Suprapubic skin (tissue), 4 donors: ENCODE data around the gene OGDHL. TPM values are rescaled to one million over a fixed set of nuclear protein-coding genes. Genes with fewer than 3 reads are reported as not detected.
A peak's percentile ranks its signal among the peaks of the same experiment; 100 is the strongest.

ENCODE experiments used
- DNase-seq, 2 donors: peaks; one replicate each; pipeline ENCODE4 v3.0.0-alpha.2; 2019; ENCODE audit warnings: low spot score in 2 of 2
- H3K27ac ChIP-seq: fragments of 200-600 bp; sonication (generic); one replicate; pipeline ENCODE4 v1.5.1; 2019
- H3K27me3 ChIP-seq: fragments of 200-600 bp; sonication (generic); one replicate; pipeline ENCODE4 v1.5.1; 2019
- H3K36me3 ChIP-seq: fragments of 200-600 bp; sonication (generic); one replicate; pipeline ENCODE4 v1.5.1; 2019
- H3K4me1 ChIP-seq: fragments of 200-600 bp; sonication (generic); one replicate; pipeline ENCODE4 v1.5.1; 2019
- H3K4me3 ChIP-seq: fragments of 200-600 bp; sonication (generic); one replicate; pipeline ENCODE4 v1.5.1; 2019; ENCODE audit warnings: mild to moderate bottlenecking
- H3K9me3 ChIP-seq: fragments of 200-600 bp; sonication (generic); one replicate; pipeline ENCODE4 v1.5.1; 2019
- EP300 ChIP-seq: sonication (generic); formaldehyde crosslinking; IDR thresholded peaks from one replicate; pipeline ENCODE4 v1.6.1; 2017; ENCODE audit warnings: antibody characterized with exemption
- POLR2A ChIP-seq, 2 donors: fragments of 450-650 bp; IDR thresholded peaks; one replicate each; pipeline ENCODE4 v1.6.1; 2017; ENCODE audit warnings: antibody characterized with exemption in 2 of 2, mild to moderate bottlenecking in 2 of 2, moderate library complexity in 2 of 2
- POLR2AphosphoS5 ChIP-seq, 3 donors: sonication (generic); formaldehyde crosslinking; IDR thresholded peaks; one replicate each; pipeline ENCODE4 v1.6.1; 2017; ENCODE audit warnings: antibody characterized with exemption in 3 of 3
- WGBS: methylation state at CpG from one replicate; pipeline ENCODE4 v1.1.5; 2018; 5-methylcytosine and 5-hydroxymethylcytosine counted together
- total RNA-seq, 4 donors: library from RNA; depleted of rRNA; stranded (reverse); fragments of >200 nt; gene quantifications; one replicate each; pipeline ENCODE4 v1.1.0, GENCODE V29; 2016
- TF ChIP-seq, protein P1 (sequence below), 2 donors: fragments of 200-600 bp in 1 of 2; fragments of 450-650 bp in 1 of 2; sonication (generic) in 1 of 2; IDR thresholded peaks; one replicate each; pipeline ENCODE4 v1.5.1; 2016 to 2019; ENCODE audit warnings: antibody characterized with exemption in 2 of 2, mild to moderate bottlenecking in 1 of 2, moderate library complexity in 1 of 2

Gene OGDHL
- total RNA-seq, 4 donors from 2014 or later: 0.18 TPM; not detected in 3

DNA sequence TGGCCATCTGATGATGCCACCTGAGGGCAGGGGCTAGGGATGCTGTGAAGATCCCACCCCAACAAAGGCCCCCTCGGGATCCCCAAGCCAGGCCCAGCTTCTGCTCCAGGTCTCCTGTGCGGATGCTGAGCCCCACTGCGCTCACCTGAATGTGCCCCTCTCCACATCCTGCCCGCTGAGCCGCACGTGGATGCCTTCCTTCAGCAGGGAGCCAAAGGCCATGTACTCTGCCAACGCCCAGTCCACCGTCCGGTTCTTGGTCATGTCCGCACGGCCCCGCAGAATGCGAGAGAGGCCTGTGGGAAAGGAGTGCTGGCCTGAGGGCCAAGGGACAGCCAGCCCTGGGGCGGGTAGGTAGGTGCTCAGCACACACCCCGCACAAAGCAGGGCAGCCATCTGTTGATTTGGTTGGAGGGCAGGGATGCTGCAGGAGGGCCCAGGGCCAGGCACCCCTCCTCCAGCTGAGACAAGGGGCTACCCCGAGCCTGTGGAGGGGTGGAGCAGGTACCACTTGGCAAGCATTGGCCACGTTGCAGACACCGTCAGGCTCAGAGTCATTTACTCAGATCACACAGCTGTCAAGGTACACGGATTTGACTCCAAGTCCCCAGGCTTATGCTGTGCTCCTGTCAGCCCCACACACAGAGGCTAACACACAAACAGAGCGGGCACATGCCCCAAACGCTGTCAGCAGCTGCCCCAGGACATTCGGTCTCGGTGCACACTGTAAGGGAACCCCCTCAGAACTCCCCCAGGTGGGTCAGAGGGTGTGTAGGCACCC, 19.2 kb downstream of the OGDHL start:
- Histone ChIP-seq H3K4me1 (no peaks in the 10 kb centered on the region), H3K9me3 (no peaks in the 10 kb centered on the region), H3K27ac (no peak overlapping the region), H3K27me3 (no peaks in the 10 kb centered on the region), H3K4me3 (no peak overlapping the region), H3K36me3 (no peaks in the 10 kb centered on the region)
- TF ChIP-seq POLR2AphosphoS5 (IDR thresholded peaks at IDR 0.05) (no peak), POLR2A (IDR thresholded peaks at IDR 0.05) (no peak), EP300 (no peak)
- TF ChIP-seq, protein P1, sequence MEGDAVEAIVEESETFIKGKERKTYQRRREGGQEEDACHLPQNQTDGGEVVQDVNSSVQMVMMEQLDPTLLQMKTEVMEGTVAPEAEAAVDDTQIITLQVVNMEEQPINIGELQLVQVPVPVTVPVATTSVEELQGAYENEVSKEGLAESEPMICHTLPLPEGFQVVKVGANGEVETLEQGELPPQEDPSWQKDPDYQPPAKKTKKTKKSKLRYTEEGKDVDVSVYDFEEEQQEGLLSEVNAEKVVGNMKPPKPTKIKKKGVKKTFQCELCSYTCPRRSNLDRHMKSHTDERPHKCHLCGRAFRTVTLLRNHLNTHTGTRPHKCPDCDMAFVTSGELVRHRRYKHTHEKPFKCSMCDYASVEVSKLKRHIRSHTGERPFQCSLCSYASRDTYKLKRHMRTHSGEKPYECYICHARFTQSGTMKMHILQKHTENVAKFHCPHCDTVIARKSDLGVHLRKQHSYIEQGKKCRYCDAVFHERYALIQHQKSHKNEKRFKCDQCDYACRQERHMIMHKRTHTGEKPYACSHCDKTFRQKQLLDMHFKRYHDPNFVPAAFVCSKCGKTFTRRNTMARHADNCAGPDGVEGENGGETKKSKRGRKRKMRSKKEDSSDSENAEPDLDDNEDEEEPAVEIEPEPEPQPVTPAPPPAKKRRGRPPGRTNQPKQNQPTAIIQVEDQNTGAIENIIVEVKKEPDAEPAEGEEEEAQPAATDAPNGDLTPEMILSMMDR (IDR thresholded peaks at IDR 0.05): no peak
- peak in 1 of 2 donors; percentile 76 for DNase-seq
- 81% methylated on average over 11 of the region's 23 CpGs for WGBS

DNA sequence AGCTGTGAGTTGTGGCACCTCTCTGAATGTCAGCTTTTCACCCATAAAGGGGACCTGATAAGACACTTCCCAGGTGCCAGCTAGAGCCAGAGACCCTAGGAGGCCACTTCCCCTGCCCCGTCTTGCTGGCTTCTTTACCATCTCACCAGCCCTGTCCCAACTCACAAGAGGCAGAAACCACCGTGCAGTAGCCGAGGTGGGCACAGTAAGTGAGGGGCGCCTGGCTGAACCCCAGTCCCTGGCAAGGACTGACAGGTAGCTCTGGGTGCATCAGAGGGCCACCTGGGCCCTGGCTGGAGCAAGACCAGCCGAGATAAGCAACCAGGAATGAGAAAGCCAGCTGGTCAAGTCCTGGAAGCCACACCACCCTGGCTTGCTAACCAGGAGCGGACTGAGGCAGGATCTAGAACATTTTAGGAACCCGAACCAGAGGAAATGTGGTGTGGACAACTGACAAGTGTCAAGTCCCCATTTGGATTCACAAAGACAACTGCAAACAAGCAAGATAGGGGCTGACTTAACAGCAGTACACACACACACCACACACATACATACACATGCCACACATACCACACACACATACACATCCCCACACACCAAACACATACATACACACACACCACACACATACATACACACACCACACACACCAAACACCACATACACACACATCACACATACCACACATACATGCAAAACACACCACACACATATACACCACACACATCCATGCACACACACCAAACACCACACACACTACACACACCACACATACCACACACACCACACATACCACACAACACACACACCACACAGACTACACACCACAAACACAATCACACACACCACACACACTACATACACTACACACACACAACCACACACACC, 20.8 kb downstream of the OGDHL start:
- no peaks in the 10 kb centered on the region for H3K9me3 ChIP-seq
- H3K27me3 ChIP-seq: no peaks in the 10 kb centered on the region
- 68% methylated on average over 6 of the region's 7 CpGs for WGBS
- H3K27ac ChIP-seq: no peak overlapping the region
- TF ChIP-seq, protein P1 (IDR thresholded peaks at IDR 0.05): no peak
- TF ChIP-seq POLR2A (IDR thresholded peaks at IDR 0.05) (no peak), EP300 (no peak), POLR2AphosphoS5 (IDR thresholded peaks at IDR 0.05) (no peak)
- no peaks in the 10 kb centered on the region for H3K36me3 ChIP-seq
- no peak overlapping the region for H3K4me3 ChIP-seq
- H3K4me1 ChIP-seq: no peaks in the 10 kb centered on the region
- peak in 1 of 2 donors; percentile 40 for DNase-seq

DNA sequence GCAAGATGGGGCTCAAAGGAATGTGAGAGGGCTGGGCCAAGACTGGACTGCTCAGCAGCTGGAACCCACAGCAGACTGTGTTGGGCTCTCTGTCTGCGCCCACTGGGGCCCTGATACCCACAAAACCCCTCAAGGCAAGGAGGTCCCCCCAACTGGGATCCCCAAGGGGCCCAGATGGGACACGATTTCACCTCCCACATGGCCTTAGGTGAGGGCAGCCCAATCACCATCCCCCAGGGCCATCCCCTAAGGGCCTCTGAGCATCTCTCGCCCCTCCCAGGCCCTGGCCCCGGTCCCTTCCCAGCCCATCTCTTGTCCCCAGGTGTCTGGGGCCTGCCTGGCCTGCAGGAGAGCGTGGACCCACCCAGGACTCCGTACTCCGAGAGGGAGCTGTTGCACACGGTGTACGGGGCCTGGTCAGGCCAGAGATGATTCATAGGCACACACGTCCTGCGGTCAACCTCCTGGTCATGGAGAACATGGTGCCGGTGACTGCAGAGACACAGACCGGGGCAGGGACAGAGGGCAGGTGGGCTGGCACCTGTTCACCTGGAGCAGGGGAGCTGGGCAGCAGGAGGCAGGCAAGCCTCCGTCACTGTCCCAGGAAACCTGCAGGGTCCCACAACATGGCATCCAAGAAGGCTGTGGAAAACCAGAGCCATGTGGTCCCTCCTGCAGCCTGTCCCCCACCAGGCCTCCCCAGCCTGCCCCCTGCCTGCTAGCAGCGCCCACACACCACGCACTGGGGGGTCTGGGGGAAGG, 21.6 kb downstream of the OGDHL start:
- 87% methylated on average over 16 of the region's 16 CpGs for WGBS
- Histone ChIP-seq H3K36me3 (no peaks in the 10 kb centered on the region), H3K27me3 (no peaks in the 10 kb centered on the region), H3K4me3 (no peak overlapping the region), H3K27ac (no peak overlapping the region), H3K9me3 (no peaks in the 10 kb centered on the region), H3K4me1 (no peaks in the 10 kb centered on the region)
- DNase-seq: peak in 1 of 2 donors; percentile 69
- TF ChIP-seq, protein P1 (IDR thresholded peaks at IDR 0.05): no peak
- TF ChIP-seq POLR2A (IDR thresholded peaks at IDR 0.05) (no peak), EP300 (no peak), POLR2AphosphoS5 (IDR thresholded peaks at IDR 0.05) (no peak)

DNA sequence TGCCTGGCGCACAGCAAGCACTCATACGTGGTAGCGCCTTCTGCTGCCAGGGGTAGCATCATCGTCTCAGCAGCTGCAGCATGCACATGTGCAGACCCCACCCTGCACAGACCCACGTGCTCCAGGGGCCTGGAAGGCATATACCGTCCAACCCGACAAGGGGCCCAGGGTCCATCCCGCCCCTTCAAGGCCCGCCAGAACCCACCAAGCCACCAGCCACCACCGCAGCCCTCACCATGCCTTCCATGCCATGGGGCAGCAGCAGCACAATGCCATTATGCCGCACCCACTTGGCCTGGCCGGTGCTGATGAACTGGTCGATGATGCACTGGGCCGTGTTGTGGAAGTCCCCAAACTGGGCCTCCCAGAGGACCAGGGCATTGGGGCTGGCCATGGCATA, 22.7 kb downstream of the OGDHL start:
- TF ChIP-seq, protein P1 (IDR thresholded peaks at IDR 0.05): no peak
- TF ChIP-seq POLR2AphosphoS5 (IDR thresholded peaks at IDR 0.05) (no peak), EP300 (no peak), POLR2A (IDR thresholded peaks at IDR 0.05) (no peak)
- no peak for DNase-seq
- Histone ChIP-seq H3K27ac (no peak overlapping the region), H3K27me3 (no peaks in the 10 kb centered on the region), H3K9me3 (no peaks in the 10 kb centered on the region), H3K4me3 (no peak overlapping the region), H3K36me3 (no peaks in the 10 kb centered on the region), H3K4me1 (no peaks in the 10 kb centered on the region)
- 43% methylated on average over 3 of the region's 14 CpGs for WGBS
